CD4-positive, alpha-beta T cell (primary cell): ENCODE results near the gene DSE. TPM values are rescaled to one million over a fixed set of nuclear protein-coding genes. Genes with fewer than 3 reads are reported as not detected.
"Not testable (repeated sequence)": the region's sequence is repeated elsewhere in the genome, so short reads cannot be mapped to it uniquely, and the experiment has no call there.

Experiments
- ATAC-seq: fragments of 200-7000 bp; cut with Tn5 transposase; one replicate; pipeline ENCODE4 v1.10.0; 2022; ENCODE audit warnings: mild to moderate bottlenecking; ENCODE audit not compliant: poor library complexity
- CTCF ChIA-PET: fragments of 350-600 bp; sonication (Branson Sonifier 250); formaldehyde crosslinking; loops from one replicate; lab custom pipeline; 2021; ENCODE audit warnings: antibody characterized with exemption, inconsistent platforms; lab: Charles Lee
- POLR2A ChIA-PET: fragments of 350-600 bp; sonication (Branson Sonifier 250); formaldehyde crosslinking; loops from one replicate; lab custom pipeline; 2021; ENCODE audit warnings: antibody characterized with exemption, inconsistent platforms; lab: Charles Lee
- DNase-seq, 14 experiments: peaks; one replicate each; pipeline ENCODE4 v3.0.0-alpha.2; 2013 to 2020; ENCODE audit warnings: mixed read lengths in 2 of 14
- H3K27ac ChIP-seq, 2 donors: one replicate each; pipeline versions ENCODE4 v1.5.1 to v1.7.0; 2013; ENCODE audit warnings: low read length in 2 of 2, low read depth in 1 of 2, mild to moderate bottlenecking in 1 of 2
- H3K27me3 ChIP-seq, 2 experiments: 1 replicate in 1 of 2; 2 replicates in 1 of 2; pipeline versions ENCODE4 v1.6.1 to v1.7.0; 2013; ENCODE audit warnings: low read length in 2 of 2, control low read depth in 1 of 2, mild to moderate bottlenecking in 1 of 2, moderate library complexity in 1 of 2; ENCODE audit not compliant: insufficient read depth in 2 of 2, control insufficient read depth in 1 of 2
- H3K36me3 ChIP-seq: one replicate; pipeline ENCODE4 v1.6.1; 2013; ENCODE audit warnings: low read length, control low read depth; ENCODE audit not compliant: insufficient read depth
- H3K4me1 ChIP-seq: one replicate; pipeline ENCODE4 v1.6.1; 2013; ENCODE audit warnings: low read length, control low read depth; ENCODE audit not compliant: insufficient read depth
- H3K4me3 ChIP-seq: one replicate; pipeline ENCODE4 v1.5.1; 2013; ENCODE audit warnings: mild to moderate bottlenecking, low read length, moderate library complexity
- H3K9me3 ChIP-seq, 2 experiments: 1 replicate in 1 of 2; 2 replicates in 1 of 2; pipeline versions ENCODE4 v1.6.1 to v1.7.0; 2013; ENCODE audit warnings: low read length in 2 of 2, mild to moderate bottlenecking in 2 of 2, control low read depth in 1 of 2, moderate library complexity in 1 of 2; ENCODE audit not compliant: control insufficient read depth in 1 of 2, insufficient read depth in 1 of 2
- H3K27ac Mint-ChIP-seq: one replicate; pipeline ENCODE4 v1.8.0; 2020; ENCODE audit warnings: mixed read lengths
- H3K27me3 Mint-ChIP-seq: one replicate; pipeline ENCODE4 v1.8.0; 2021; ENCODE audit warnings: mixed read lengths
- H3K36me3 Mint-ChIP-seq: one replicate; pipeline ENCODE4 v1.8.0; 2021; ENCODE audit warnings: low read depth, mixed read lengths
- H3K4me1 Mint-ChIP-seq: one replicate; pipeline ENCODE4 v1.8.0; 2021; ENCODE audit warnings: low read depth, mixed read lengths
- H3K4me3 Mint-ChIP-seq: one replicate; pipeline ENCODE4 v1.8.0; 2020; ENCODE audit warnings: mild to moderate bottlenecking, mixed read lengths
- H3K9me3 Mint-ChIP-seq: one replicate; pipeline ENCODE4 v1.8.0; 2020; ENCODE audit warnings: mixed read lengths
- intact Hi-C, 2 experiments: fragments of 100-400 bp; cut with DNase I in 1 of 2; cut with micrococcal nuclease in 1 of 2; formaldehyde crosslinking; loops; one replicate each; pipeline versions ENCODE4 v1.15.1 to v1.9.0; 2023 to 2025; cut with DNase I, micrococcal nuclease
- total RNA-seq, 174 experiments: library from RNA in 2 of 174; stranded (reverse) in 2 of 174; gene quantifications; one replicate each; pipeline ENCODE4 v1.2.3 and lab custom pipeline; 2021 to 2026
- TF ChIP-seq, protein P1 (sequence below): fragments of 200-600 bp; IDR thresholded peaks from one replicate; pipeline ENCODE4 v1.8.0; 2022; ENCODE audit warnings: antibody characterized with exemption, mild to moderate bottlenecking

Gene DSE
- total RNA-seq, 2 experiments from 2014 or later: 7.5 to 8.0 TPM

DNA sequence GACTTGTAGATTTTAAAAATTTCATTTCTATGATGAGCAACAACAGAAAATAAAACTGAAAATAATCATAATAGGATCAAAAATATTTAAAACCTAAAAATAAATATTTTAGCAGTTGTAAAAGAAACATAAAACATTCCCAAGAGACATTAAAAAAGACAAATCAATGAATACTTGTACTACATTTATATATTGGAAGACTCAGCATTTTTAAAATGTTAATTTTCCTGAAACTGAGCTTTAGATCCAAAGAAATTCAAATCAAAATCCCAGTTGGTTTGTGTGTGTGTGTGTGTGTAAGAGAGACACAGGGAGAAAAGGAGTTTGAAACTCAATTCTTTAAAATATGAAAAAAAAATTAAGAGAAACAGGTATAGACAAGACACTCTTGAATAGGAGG is 38.7 kb upstream of the DSE start:
- H3K9me3 Mint-ChIP-seq: peaks cover 2% of the 10 kb centered on the region
- CTCF ChIA-PET: no interaction called here
- intact Hi-C loops: no loop called here
- no peak overlapping the region for H3K4me3 Mint-ChIP-seq
- ATAC-seq: no peak
- no peak for DNase-seq
- Histone ChIP-seq H3K4me1 (no peaks in the 10 kb centered on the region), H3K27me3 (no peaks in the 10 kb centered on the region), H3K9me3 (no peaks in the 10 kb centered on the region), H3K4me3 (no peak overlapping the region), H3K27ac (no peak overlapping the region), H3K36me3 (no peaks in the 10 kb centered on the region)
- no peaks in the 10 kb centered on the region for H3K36me3 Mint-ChIP-seq
- TF ChIP-seq, protein P1, sequence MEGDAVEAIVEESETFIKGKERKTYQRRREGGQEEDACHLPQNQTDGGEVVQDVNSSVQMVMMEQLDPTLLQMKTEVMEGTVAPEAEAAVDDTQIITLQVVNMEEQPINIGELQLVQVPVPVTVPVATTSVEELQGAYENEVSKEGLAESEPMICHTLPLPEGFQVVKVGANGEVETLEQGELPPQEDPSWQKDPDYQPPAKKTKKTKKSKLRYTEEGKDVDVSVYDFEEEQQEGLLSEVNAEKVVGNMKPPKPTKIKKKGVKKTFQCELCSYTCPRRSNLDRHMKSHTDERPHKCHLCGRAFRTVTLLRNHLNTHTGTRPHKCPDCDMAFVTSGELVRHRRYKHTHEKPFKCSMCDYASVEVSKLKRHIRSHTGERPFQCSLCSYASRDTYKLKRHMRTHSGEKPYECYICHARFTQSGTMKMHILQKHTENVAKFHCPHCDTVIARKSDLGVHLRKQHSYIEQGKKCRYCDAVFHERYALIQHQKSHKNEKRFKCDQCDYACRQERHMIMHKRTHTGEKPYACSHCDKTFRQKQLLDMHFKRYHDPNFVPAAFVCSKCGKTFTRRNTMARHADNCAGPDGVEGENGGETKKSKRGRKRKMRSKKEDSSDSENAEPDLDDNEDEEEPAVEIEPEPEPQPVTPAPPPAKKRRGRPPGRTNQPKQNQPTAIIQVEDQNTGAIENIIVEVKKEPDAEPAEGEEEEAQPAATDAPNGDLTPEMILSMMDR: no peak
- H3K27me3 Mint-ChIP-seq: no peaks in the 10 kb centered on the region
- no peaks in the 10 kb centered on the region for H3K4me1 Mint-ChIP-seq
- POLR2A ChIA-PET: no interaction called here
- no peak overlapping the region for H3K27ac Mint-ChIP-seq

DNA sequence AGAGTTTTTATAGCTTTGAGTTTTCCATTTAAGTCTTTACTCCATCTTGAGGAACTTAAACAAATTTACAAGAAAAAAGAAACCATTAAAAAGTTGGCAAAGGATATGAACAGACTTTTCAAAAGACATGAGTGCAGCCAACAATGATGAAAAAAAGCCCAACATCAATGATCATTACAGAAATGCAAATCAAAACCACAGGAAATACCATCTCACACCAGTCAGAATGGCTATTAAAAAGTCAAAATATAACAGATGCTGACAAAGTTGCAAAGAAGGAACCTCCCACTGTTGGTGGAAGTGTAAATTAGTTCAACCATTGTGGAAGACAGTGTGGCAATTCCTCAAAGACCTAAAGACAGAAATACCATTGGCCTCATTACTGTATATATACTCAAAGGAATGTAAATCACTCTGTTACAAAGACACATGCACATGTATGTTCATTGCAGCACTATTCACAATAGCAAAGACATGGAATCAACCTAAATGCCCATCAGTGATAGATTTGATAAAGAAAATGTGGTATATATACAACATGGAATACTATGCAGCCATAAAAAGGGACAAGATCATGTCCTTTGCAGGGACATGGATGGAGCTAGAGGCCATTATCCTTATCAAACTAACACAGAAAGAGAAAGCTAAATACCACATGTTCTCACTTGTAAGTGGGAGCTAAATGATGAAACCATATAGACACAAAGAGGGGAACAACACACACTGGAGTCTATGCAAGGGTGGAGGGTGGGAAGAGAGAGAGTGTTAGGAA is 35.9 kb upstream of the DSE start:
- H3K4me3 Mint-ChIP-seq, H3K4me3 ChIP-seq, intact Hi-C loops, DNase-seq, POLR2A ChIA-PET, H3K27ac Mint-ChIP-seq, ATAC-seq, CTCF ChIA-PET, H3K4me1 ChIP-seq, H3K36me3 Mint-ChIP-seq, H3K27ac ChIP-seq, H3K27me3 Mint-ChIP-seq, H3K9me3 Mint-ChIP-seq, H3K27me3 ChIP-seq, H3K36me3 ChIP-seq, H3K9me3 ChIP-seq, H3K4me1 Mint-ChIP-seq: not testable (repeated sequence)

DNA sequence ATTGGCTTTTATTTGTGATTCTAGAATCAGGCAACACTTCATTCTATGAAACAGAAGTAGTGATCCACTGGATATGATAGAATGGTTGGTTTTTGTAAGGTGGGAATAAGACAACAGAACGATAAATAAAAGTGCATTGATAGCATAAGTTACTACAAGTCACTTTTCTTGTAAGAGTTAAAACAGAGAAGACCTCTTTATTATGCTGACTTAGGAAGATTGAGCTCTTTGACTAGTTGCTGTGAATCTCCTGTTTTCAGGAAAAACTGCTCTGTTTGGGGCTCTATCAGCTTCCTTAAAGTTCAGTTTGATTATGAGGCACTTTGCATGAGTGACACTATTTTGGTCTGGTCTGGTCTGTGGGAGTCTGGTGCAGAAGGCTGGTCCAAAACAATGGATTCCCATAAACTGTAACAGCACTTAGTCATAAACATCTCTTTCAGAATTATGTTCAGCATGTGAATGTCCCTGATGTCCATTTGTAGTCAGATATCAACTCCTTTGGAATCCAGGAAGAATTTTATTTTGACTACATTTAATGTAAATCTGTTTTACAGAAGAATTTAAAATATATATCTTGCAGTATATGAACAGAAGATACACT is 35.0 kb upstream of the DSE start:
- peaks cover 7% of the 10 kb centered on the region for H3K36me3 Mint-ChIP-seq
- POLR2A ChIA-PET: no interaction called here

More for the DNA sequence above, 35.0 kb upstream of the DSE start:
- no peaks in the 10 kb centered on the region for H3K4me1 Mint-ChIP-seq
- H3K27ac Mint-ChIP-seq: no peak overlapping the region
- TF ChIP-seq, protein P1: no peak
- H3K4me1 ChIP-seq: no peaks in the 10 kb centered on the region
- H3K27me3 Mint-ChIP-seq: no peaks in the 10 kb centered on the region
- DNase-seq (no peak), ATAC-seq (no peak)
- no peaks in the 10 kb centered on the region for H3K27me3 ChIP-seq
- no peak overlapping the region for H3K27ac ChIP-seq
- H3K4me3 ChIP-seq: no peak overlapping the region
- H3K36me3 ChIP-seq: no peaks in the 10 kb centered on the region
- CTCF ChIA-PET: no interaction called here
- peaks cover 4% of the 10 kb centered on the region for H3K9me3 Mint-ChIP-seq
- no peaks in the 10 kb centered on the region for H3K9me3 ChIP-seq
- intact Hi-C loops: no loop called here
- H3K4me3 Mint-ChIP-seq: no peak overlapping the region
